Activated T-cell treated with anti-CD3 and anti-CD28 coated beads for 24 hours (primary cell): ENCODE data around the gene DNER.
"Not testable (repeated sequence)": the region's sequence is repeated elsewhere in the genome, so short reads cannot be mapped to it uniquely, and the experiment has no call there.

Experiments used
- DNase-seq: peaks from one replicate; pipeline ENCODE4 v3.0.0-alpha.2; 2020; ENCODE audit warnings: low read depth

DNER gene

GRCh38 chr2:229564300-229564907, 150.0 kb downstream of the DNER start:
- no peak for DNase-seq

DNA sequence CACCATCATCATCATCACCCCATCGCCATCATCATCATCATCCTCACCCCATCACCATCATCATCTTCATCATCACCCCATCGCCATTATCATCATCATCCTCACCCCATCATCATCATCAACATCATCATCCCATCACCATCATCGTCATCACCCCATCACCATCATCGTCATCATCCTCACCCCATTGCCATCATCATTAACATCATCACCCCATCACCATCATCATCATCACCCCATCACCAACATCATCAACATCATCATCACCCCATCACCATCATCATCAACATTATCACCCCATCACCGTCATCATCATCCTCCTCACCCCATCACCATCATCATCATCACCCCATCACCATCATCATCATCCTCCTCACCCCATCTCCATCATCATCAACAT, 151.0 kb downstream of the DNER start:
- no peak for DNase-seq

GRCh38 chr2:229562472-229563127, 151.8 kb downstream of the DNER start:
- no peak for DNase-seq

DNA sequence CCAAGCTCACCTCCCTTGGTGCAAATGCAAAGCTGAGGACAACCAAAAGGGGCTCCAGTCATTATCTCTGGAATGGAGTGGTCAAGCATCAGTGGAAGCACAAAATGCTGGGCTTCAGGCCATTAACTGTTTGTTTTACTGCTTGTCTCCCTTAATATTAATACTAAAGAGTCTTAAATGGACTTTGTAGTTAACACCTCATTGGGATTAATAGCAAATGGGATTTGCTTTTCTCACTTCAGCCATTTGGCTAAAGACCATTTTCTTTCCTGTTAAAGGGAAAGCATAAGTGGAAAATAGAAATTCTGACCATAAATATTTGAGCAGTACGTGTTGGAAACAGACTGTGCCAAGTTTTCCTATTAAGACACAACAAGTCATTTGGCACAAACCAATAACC, 154.4 kb downstream of the DNER start:
- no peak for DNase-seq

- DNase-seq, result no peak
Observed at GRCh38 chr2:229553091-229553490, 161.3 kb downstream of the DNER start.

GRCh38 chr2:229543176-229543873, 171.0 kb downstream of the DNER start:
- no peak for DNase-seq

GRCh38 chr2:229539628-229540027, 174.7 kb downstream of the DNER start:
- DNase-seq, result no peak

DNA sequence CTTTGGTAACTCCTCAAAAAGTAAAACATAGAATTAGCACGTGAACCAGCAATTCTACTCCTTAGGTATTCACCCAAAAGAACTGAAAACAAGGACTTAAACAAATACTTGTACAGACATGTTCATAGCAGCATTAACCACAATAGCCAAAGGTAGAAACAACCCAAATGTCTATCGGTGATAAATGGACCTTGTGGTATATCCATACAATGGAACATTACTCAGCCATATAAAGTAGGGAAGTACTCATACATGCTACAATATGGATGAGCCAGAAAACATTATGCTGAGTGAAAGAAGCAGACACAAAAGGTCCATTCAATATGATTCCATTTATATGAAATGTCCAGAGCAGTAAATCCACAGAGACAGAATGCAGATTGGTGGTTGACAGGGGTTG, 182.8 kb downstream of the DNER start:
- no peak for DNase-seq

- DNase-seq, result no peak
Observed at GRCh38 chr2:229530434-229530833, 183.9 kb downstream of the DNER start.

- no peak for DNase-seq
Observed at GRCh38 chr2:229528846-229529245, 185.5 kb downstream of the DNER start.

DNA sequence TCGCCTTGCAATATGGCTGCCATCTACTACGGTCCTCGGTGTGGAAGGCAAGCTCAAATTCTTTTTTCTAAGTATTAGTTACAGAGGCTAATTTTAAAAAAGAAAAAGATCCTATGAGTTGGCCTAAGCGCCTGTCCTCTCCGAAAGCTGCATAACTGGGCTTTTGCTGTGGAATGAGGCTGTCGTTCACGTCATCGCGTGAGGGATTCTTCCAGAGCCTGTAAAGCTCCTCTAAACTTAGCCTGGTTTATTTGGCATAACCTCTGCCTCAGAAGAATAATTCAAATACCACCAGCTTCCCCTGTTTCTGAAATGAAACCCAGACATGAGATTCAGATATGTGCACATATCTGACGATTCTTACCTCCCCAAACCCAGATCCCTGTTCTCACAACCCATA, 187.4 kb downstream of the DNER start:
- DNase-seq, result no peak

- DNase-seq, result no peak
Observed at GRCh38 chr2:229524799-229525198, 189.6 kb downstream of the DNER start.

DNA sequence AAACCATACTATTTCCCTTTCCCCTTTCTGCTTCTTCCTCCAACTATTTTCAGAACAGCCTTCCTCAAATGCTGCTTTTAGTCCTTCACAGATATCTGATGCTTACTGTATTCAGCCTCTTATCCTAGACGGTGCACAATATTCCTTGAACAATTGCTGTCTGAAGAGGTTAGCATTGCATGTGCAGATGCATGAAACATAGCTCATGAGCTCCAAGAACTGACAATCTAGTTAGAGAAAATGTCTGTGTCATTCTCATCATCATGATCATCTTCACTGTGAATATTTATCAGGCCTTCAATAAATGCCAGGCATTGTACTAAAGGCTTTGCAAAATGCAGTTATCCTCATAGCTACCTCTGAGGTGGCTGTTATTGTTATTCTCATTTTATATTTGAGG, 190.7 kb downstream of the DNER start:
- DNase-seq, result no peak

GRCh38 chr2:229521576-229521975, 192.8 kb downstream of the DNER start:
- DNase-seq, result no peak

GRCh38 chr2:229520691-229521096, 193.7 kb downstream of the DNER start:
- no peak for DNase-seq

DNA sequence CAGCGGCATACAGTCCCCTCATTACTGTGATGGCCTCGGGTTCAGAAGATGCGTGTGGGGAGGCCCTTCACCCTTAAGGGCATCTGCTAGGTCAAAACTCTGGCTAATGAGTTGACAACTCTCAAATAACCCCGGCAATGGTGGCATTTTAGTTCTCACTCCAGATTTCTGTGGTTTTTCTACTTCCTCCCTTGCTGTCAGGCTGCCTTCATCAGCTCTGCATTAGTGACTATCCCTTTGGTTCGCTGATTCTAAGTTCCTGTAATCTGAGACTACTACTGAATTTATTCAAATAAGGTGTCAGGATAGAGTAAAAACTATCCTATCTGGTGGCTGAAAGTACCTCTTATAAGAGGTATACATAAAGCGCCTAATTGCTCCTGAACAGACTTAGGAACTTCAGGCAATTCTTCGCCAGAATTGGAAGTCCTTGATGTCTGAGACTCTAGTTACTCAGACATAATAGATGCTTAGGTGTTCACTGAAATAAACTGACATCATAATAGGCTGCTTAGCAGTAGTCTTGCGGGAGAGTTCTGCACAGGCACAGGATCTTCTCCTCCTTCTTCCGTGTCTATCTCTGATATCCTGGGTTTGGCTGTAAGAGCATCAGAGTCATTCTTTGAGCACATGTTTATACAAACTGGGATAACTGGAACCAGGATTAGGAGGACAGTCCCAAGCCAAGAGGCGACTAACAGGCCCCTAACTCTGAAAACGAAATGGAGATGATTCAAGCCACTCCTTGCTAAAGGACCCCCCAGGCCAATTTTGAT, 194.5 kb downstream of the DNER start:
- no peak for DNase-seq

DNA sequence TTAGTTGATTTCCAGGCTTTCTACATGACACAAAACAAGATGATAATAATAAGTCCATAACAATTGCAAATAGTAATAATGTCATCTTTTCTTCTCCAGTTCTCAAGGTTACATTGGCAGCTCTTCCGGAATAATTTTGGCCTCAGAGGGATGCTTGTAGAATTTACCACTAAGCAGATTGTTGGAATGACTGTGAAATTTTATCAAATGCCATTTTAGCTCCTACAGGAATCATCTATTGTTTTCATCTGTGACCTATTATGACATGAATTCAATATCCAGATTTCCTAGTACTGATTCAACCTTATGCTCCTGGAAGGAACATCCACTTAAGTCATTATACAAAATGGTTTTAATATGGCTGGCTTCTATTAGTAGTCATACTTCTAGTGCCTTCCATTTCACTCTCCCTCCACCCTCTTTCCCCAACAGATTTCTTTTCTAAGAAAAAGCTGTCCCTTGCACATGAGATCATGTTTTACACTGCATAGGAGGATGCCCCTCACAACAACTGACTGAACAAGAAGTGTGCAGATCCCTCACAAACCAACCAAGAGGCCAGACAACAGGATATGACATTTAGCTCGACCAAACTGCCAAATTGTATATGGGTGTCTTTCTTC, 200.0 kb downstream of the DNER start:
- no peak for DNase-seq

GRCh38 chr2:229511524-229511923, 202.8 kb downstream of the DNER start:
- DNase-seq, result no peak

DNA sequence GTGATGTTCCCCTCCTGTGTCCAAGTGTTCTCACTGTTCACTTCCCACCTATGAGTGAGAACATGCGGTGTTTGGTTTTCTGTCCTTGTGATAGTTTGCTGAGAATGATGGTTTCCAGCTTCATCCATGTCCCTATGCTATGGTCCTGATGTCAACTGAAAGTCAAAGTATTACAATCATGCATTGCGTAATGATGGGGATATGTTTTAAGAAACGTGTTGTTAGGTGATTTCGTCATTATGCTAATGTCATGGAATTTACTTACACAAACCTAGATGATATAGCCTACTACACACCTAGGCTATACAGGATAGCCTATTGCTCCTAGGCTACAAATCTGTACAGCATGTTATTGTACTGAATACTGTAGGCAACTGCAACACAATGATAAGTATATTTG, 207.7 kb downstream of the DNER start:
- not testable (repeated sequence) for DNase-seq

GRCh38 chr2:229501051-229501794, 213.1 kb downstream of the DNER start:
- no peak for DNase-seq

DNA sequence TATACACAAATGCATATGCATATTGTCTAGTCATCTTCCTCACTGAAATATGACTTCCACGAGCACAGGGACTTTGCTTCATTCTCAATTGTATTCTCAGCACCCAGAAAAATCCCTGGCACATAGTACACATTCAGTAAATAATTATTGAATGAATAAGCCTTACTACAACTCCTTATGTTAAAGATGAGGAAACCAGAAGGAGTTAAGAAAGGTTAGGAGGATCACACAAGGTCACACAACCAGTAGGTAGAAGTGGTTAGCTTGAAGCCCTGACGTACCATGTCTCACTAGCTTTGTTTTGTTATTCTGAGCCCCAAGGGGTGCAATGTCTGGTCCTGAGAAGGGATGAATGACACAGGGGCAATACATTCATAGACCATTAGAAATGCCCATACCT, 222.3 kb downstream of the DNER start:
- DNase-seq, result no peak

DNA sequence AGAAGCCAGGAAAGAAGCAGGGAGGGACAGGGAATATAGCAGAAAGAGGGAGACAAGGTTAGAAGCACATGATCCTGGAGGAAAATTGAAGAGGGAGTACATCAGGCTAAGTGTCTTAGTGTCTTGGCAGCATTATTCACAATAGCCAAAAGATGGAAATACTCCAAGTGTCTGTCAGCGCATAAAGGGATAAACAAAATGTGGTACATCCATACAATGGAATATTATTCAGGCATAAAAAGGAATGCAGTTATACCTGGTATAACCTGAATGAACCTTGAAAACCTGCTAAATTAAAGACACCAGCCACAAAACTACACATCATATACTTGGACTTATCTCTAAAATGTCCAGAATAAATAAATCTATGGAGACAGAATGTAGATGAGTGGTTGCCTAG, 224.2 kb downstream of the DNER start:
- DNase-seq, result no peak
